HG03108 (cell line): Measurements from ENCODE around the gene DNASE2.
"Not testable (repeated sequence)": the region's sequence is repeated elsewhere in the genome, so short reads cannot be mapped to it uniquely, and the experiment has no call there.

ENCODE experiments used
- ATAC-seq: cut with Tn5 transposase; IDR thresholded peaks from one replicate; pipeline ENCODE4 v1.9.1; 2021; ENCODE audit warnings: moderate library complexity; ENCODE audit not compliant: unreplicated experiment

DNASE2 gene

GRCh38 chr19:12881172-12881808 is at the start of gene DNASE2:
Gene DNASE2 (minus strand): TSS chr19:12881449. CDS start chr19:12881375, 74 bp downstream.
- peak; percentile 71 for ATAC-seq

- no peak for ATAC-seq
These were observed 48.9 kb upstream of the DNASE2 start for GRCh38 chr19:12930002-12930645.

- no peak for ATAC-seq
These were observed 43.5 kb upstream of the DNASE2 start for GRCh38 chr19:12924621-12925310.

GRCh38 chr19:12922959-12923358 is 41.7 kb upstream of the DNASE2 start:
- ATAC-seq: no peak

GRCh38 chr19:12921047-12921446 is 39.8 kb upstream of the DNASE2 start:
- no peak for ATAC-seq

- no peak for ATAC-seq
These were observed 37.0 kb upstream of the DNASE2 start for GRCh38 chr19:12918253-12918652.

- ATAC-seq: not testable (repeated sequence)
These were observed 34.6 kb upstream of the DNASE2 start for GRCh38 chr19:12915860-12916259.

- no peak for ATAC-seq
These were observed 32.8 kb upstream of the DNASE2 start for GRCh38 chr19:12913851-12914690.

- no peak for ATAC-seq
These were observed 31.8 kb upstream of the DNASE2 start for GRCh38 chr19:12913011-12913561.

GRCh38 chr19:12912571-12912970 is 31.3 kb upstream of the DNASE2 start:
- ATAC-seq: no peak

- no peak for ATAC-seq
These were observed 25.9 kb upstream of the DNASE2 start for GRCh38 chr19:12907166-12907565.

- ATAC-seq: peak; percentile 79
These were observed 18.8 kb upstream of the DNASE2 start for GRCh38 chr19:12899891-12900518.

GRCh38 chr19:12896460-12896859 is 15.2 kb upstream of the DNASE2 start:
- ATAC-seq: no peak

GRCh38 chr19:12893582-12893981 is 12.3 kb upstream of the DNASE2 start:
- no peak for ATAC-seq

GRCh38 chr19:12891553-12892021 is 10.3 kb upstream of the DNASE2 start:
- no peak for ATAC-seq

- ATAC-seq: peak; percentile 90
These were observed 9.7 kb upstream of the DNASE2 start, which contains the start of gene GCDH for GRCh38 chr19:12890787-12891552. Gene GCDH (plus strand): TSS chr19:12891160. CDS start chr19:12891305, 145 bp downstream.

- ATAC-seq: not testable (repeated sequence)
These were observed 9.1 kb upstream of the DNASE2 start for GRCh38 chr19:12890299-12890786.

- no peak for ATAC-seq
These were observed 6.9 kb upstream of the DNASE2 start for GRCh38 chr19:12888006-12888603.
